SK-N-MC (cell line): Measurements from ENCODE around the gene TPD52L2.
"Not testable (repeated sequence)": the region's sequence is repeated elsewhere in the genome, so short reads cannot be mapped to it uniquely, and the experiment has no call there.

Experiments
- EZH2 ChIP-seq: fragments of 200-600 bp; sonication (generic); IDR thresholded peaks from one replicate; pipeline ENCODE4 v1.6.1; 2017; ENCODE audit warnings: antibody characterized with exemption
- POLR2AphosphoS5 ChIP-seq: IDR thresholded peaks from 2 replicates; pipeline ENCODE4 v1.6.1; 2012; ENCODE audit warnings: mild to moderate bottlenecking, low read depth, low read length, borderline replicate concordance

GRCh38 chr20:63851548-63851943 is 13.5 kb upstream of the TPD52L2 start:
- TF ChIP-seq POLR2AphosphoS5, EZH2: not testable (repeated sequence)
